ENCODE results near the gene IL4I1.

- no peak for TF ChIP-seq RAD21 (IDR thresholded peaks at IDR 0.05; ENCODE audit: low read depth)
- TF ChIP-seq YY1 (IDR thresholded peaks at IDR 0.05; ENCODE audit: low read depth), result no peak
These were observed 24.1 kb upstream of the IL4I1 start for GRCh38 chr19:49920624-49921363.

Measured in Ishikawa (cell line).